ENCODE data around the gene ASIC4. TPM values are rescaled to one million over a fixed set of nuclear protein-coding genes. Genes with fewer than 3 reads are reported as not detected.

ASIC4 gene
- total and polyA plus RNA-seq, 2 of the 13 experiments (the other 11 are each of a cell fraction or from before 2014, with no cell fraction given), result 0.03 TPM; not detected in 1

GRCh38 chr2:219511547-219512325 is 2.5 kb upstream of the ASIC4 start:
- ATAC-seq (no peak), FAIRE-seq (no peak), DNase-seq (ENCODE audit: low spot score) (no peak)
- WGBS (ENCODE audit: low lambda C conversion rate), result 13% methylated on average over 15 of the region's 15 CpGs
- H4K20me1 ChIP-seq (ENCODE audit: insufficient read depth, low read length), result peaks cover 11% of the 10 kb centered on the region; the same call in 1 of the 2 replicates
- ChIA-PET CTCF (ENCODE audit: low intra/inter-chr PET ratio, low total read pairs) (no interaction called here), POLR2A (interaction anchor here (7.7 kb wide), 1 partner anchor 13 kb away, joined by 94 read pairs; the partner anchor contains the start of gene GMPPA)
- H3K27me3 ChIP-seq (ENCODE audit: control insufficient read depth in 1 of 2, insufficient read depth in 2 of 2, low read length in 2 of 2), result peaks cover 15 to 58% of the 10 kb centered on the region in 2 experiments
- peaks cover 34% of the 10 kb centered on the region for H3K4me1 ChIP-seq (ENCODE audit: insufficient read depth, low read length)
- no peaks in the 10 kb centered on the region for H3K79me2 ChIP-seq (ENCODE audit: insufficient read depth, low read length)
- peaks cover 0 to 3% of the 10 kb centered on the region in 2 experiments; a peak in 1 of 5 replicates for H3K36me3 ChIP-seq (replicated peaks in 1 of 2; ENCODE audit: control insufficient read depth in 1 of 2, insufficient read depth in 2 of 2, low read length in 2 of 2)
- H3K9ac ChIP-seq (ENCODE audit: insufficient read depth, low read depth, low read length), result no peak overlapping the region
- no peak overlapping the region for H3K4me3 ChIP-seq (replicated peaks in 1 of 3; ENCODE audit: insufficient read depth in 1 of 3, low read depth in 2 of 3, low read length in 3 of 3)
- intact Hi-C loops (cut with micrococcal nuclease; ENCODE audit: unreplicated experiment), result no loop called here
- H2AFZ ChIP-seq (ENCODE audit: low read length), result no peak overlapping the region
- no peaks in the 10 kb centered on the region for H3K9me3 ChIP-seq (ENCODE audit: low read length)
- H3K4me2 ChIP-seq (ENCODE audit: low read depth, low read length), result no peak overlapping the region
- TF ChIP-seq AHDC1 (CRISPR knock-in tag; IDR thresholded peaks at IDR 0.05; ENCODE audit: borderline replicate concordance), result no peak
- no peak for TF ChIP-seq MED8 (CRISPR knock-in tag; IDR thresholded peaks at IDR 0.05; ENCODE audit: insufficient replicate concordance)
- TF ChIP-seq SP140L (CRISPR knock-in tag; IDR thresholded peaks at IDR 0.05; ENCODE audit: borderline replicate concordance), result no peak
- no peak for TF ChIP-seq KLF12 (CRISPR knock-in tag; IDR thresholded peaks at IDR 0.05; ENCODE audit: borderline replicate concordance)
- TF ChIP-seq ZFP36L1 (CRISPR knock-in tag; IDR thresholded peaks at IDR 0.05), result no peak
- TF ChIP-seq SMAD1 (CRISPR knock-in tag; IDR thresholded peaks at IDR 0.05; ENCODE audit: borderline replicate concordance, low read depth), result no peak
- TF ChIP-seq MAZ (IDR thresholded peaks at IDR 0.05; ENCODE audit: borderline replicate concordance, low read depth, low read length), result 0 out of 2 replicates have a peak, but pooled peaks have one; percentile 9
- TF ChIP-seq MAZ (CRISPR knock-in tag; IDR thresholded peaks at IDR 0.05; ENCODE audit: low read depth), result no peak
- in situ Hi-C loops (cut with HindIII; ENCODE audit: extremely low pct_ligation_motif_present, low pct_unique_long_range_greater_than_20kb), result no loop called here
- no peak overlapping the region for H3K27ac ChIP-seq (ENCODE audit: extremely low read length, insufficient read depth, low read length)
- BruUV-seq (replicated peaks), result no TSS peak

Data from HepG2 (cell line).